Vagina (tissue), 2 donors: ENCODE results near the gene BACH1. TPM values are rescaled to one million over a fixed set of nuclear protein-coding genes. Genes with fewer than 3 reads are reported as not detected.

Experiments used
- DNase-seq, 2 donors: peaks; one replicate each; pipeline ENCODE4 v3.0.0-alpha.2; 2017; ENCODE audit errors: extremely low spot score in 2 of 2
- H3K27ac ChIP-seq: fragments of 200-600 bp; sonication (generic); one replicate; pipeline ENCODE4 v1.5.1; 2019
- H3K27me3 ChIP-seq: fragments of 200-600 bp; sonication (generic); one replicate; pipeline ENCODE4 v1.5.1; 2019
- H3K36me3 ChIP-seq, 2 donors: fragments of 200-600 bp; sonication (generic); one replicate each; pipeline ENCODE4 v1.5.1; 2017 to 2019
- H3K4me1 ChIP-seq: fragments of 200-600 bp; sonication (generic); one replicate; pipeline ENCODE4 v1.5.1; 2019
- H3K4me3 ChIP-seq, 2 donors: fragments of 200-600 bp; sonication (generic); 1 replicate in 1 of 2; 2 replicates in 1 of 2; pipeline ENCODE4 v1.5.1; 2016 to 2019
- H3K9me3 ChIP-seq: fragments of 200-600 bp; sonication (generic); one replicate; pipeline ENCODE4 v1.5.1; 2019
- CTCF ChIP-seq, 3 experiments: fragments of 450-650 bp in 2 of 3; fragments of 200-600 bp in 1 of 3; sonication (generic) in 1 of 3; IDR thresholded peaks; one replicate each; pipeline ENCODE4 v1.5.1; 2017 to 2019; ENCODE audit warnings: antibody characterized with exemption in 3 of 3, mild to moderate bottlenecking in 2 of 3, moderate library complexity in 2 of 3
- POLR2A ChIP-seq, 2 donors: fragments of 450-650 bp; IDR thresholded peaks; one replicate each; pipeline ENCODE4 v1.6.1; 2017; ENCODE audit warnings: antibody characterized with exemption in 2 of 2, mild to moderate bottlenecking in 2 of 2, moderate library complexity in 2 of 2
- POLR2AphosphoS5 ChIP-seq, 2 donors: sonication (generic); formaldehyde crosslinking; IDR thresholded peaks; one replicate each; pipeline ENCODE4 v1.9.0; 2017; ENCODE audit warnings: antibody characterized with exemption in 2 of 2, mild to moderate bottlenecking in 2 of 2, low read depth in 1 of 2; ENCODE audit not compliant: insufficient read depth in 1 of 2
- intact Hi-C: fragments of 100-400 bp; cut with DNase I; formaldehyde crosslinking; loops from one replicate; pipeline ENCODE4 v1.15.1; 2023
- total RNA-seq: library from RNA; depleted of rRNA; stranded (reverse); fragments of >200 nt; gene quantifications from one replicate; pipeline ENCODE4 v1.2.3, GENCODE V29; 2016

BACH1 gene
- total RNA-seq, 1 donor from 2014 or later: 33.1 TPM

GRCh38 chr21:29313662-29314408 lies 15.1 kb downstream of the BACH1 start:
- Histone ChIP-seq H3K27me3 (no peaks in the 10 kb centered on the region), H3K4me3 (no peak overlapping the region), H3K9me3 (no peaks in the 10 kb centered on the region), H3K36me3 (no peaks in the 10 kb centered on the region), H3K4me1 (peaks cover 62% of the 10 kb centered on the region), H3K27ac (no peak overlapping the region)
- intact Hi-C loops: no loop called here
- no peak for DNase-seq
- TF ChIP-seq POLR2A (IDR thresholded peaks at IDR 0.05): no peak
- TF ChIP-seq POLR2AphosphoS5 (IDR thresholded peaks at IDR 0.05; ENCODE audit: insufficient read depth in 1 of 2, low read depth in 1 of 2): no peak
- TF ChIP-seq CTCF (IDR thresholded peaks at IDR 0.05): no peak

- Histone ChIP-seq H3K27ac (no peak overlapping the region), H3K27me3 (no peaks in the 10 kb centered on the region), H3K9me3 (no peaks in the 10 kb centered on the region), H3K36me3 (no peaks in the 10 kb centered on the region), H3K4me1 (peaks cover 74% of the 10 kb centered on the region), H3K4me3 (no peak overlapping the region)
- intact Hi-C loops: no loop called here
- no peak for DNase-seq
- TF ChIP-seq POLR2AphosphoS5 (IDR thresholded peaks at IDR 0.05; ENCODE audit: insufficient read depth in 1 of 2, low read depth in 1 of 2): no peak
- TF ChIP-seq POLR2A (IDR thresholded peaks at IDR 0.05): no peak
- TF ChIP-seq CTCF (IDR thresholded peaks at IDR 0.05): no peak
Measured at GRCh38 chr21:29315131-29315749, 16.5 kb downstream of the BACH1 start.

GRCh38 chr21:29316029-29316742 lies 17.5 kb downstream of the BACH1 start:
- Histone ChIP-seq H3K4me1 (peaks cover 74% of the 10 kb centered on the region), H3K9me3 (no peaks in the 10 kb centered on the region), H3K27me3 (no peaks in the 10 kb centered on the region), H3K4me3 (no peak overlapping the region), H3K36me3 (no peaks in the 10 kb centered on the region), H3K27ac (no peak overlapping the region)
- no peak for TF ChIP-seq POLR2A (IDR thresholded peaks at IDR 0.05)
- no peak for TF ChIP-seq CTCF (IDR thresholded peaks at IDR 0.05)
- no peak for TF ChIP-seq POLR2AphosphoS5 (IDR thresholded peaks at IDR 0.05; ENCODE audit: insufficient read depth in 1 of 2, low read depth in 1 of 2)
- intact Hi-C loops: no loop called here
- no peak for DNase-seq

- Histone ChIP-seq H3K27me3 (no peaks in the 10 kb centered on the region), H3K9me3 (no peaks in the 10 kb centered on the region), H3K4me3 (no peak overlapping the region), H3K27ac (no peak overlapping the region), H3K4me1 (peaks cover 73% of the 10 kb centered on the region), H3K36me3 (peaks cover 0 to 5% of the 10 kb centered on the region in 2 donors)
- intact Hi-C loops: no loop called here
- TF ChIP-seq CTCF (IDR thresholded peaks at IDR 0.05) (no peak), POLR2A (IDR thresholded peaks at IDR 0.05) (no peak), POLR2AphosphoS5 (IDR thresholded peaks at IDR 0.05; ENCODE audit: insufficient read depth in 1 of 2, low read depth in 1 of 2) (no peak)
- no peak for DNase-seq
Measured at GRCh38 chr21:29316806-29317205, 18.1 kb downstream of the BACH1 start.
